ENCODE measurements around the gene CCR7.

Gene CCR7, protein sequence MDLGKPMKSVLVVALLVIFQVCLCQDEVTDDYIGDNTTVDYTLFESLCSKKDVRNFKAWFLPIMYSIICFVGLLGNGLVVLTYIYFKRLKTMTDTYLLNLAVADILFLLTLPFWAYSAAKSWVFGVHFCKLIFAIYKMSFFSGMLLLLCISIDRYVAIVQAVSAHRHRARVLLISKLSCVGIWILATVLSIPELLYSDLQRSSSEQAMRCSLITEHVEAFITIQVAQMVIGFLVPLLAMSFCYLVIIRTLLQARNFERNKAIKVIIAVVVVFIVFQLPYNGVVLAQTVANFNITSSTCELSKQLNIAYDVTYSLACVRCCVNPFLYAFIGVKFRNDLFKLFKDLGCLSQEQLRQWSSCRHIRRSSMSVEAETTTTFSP

DNA sequence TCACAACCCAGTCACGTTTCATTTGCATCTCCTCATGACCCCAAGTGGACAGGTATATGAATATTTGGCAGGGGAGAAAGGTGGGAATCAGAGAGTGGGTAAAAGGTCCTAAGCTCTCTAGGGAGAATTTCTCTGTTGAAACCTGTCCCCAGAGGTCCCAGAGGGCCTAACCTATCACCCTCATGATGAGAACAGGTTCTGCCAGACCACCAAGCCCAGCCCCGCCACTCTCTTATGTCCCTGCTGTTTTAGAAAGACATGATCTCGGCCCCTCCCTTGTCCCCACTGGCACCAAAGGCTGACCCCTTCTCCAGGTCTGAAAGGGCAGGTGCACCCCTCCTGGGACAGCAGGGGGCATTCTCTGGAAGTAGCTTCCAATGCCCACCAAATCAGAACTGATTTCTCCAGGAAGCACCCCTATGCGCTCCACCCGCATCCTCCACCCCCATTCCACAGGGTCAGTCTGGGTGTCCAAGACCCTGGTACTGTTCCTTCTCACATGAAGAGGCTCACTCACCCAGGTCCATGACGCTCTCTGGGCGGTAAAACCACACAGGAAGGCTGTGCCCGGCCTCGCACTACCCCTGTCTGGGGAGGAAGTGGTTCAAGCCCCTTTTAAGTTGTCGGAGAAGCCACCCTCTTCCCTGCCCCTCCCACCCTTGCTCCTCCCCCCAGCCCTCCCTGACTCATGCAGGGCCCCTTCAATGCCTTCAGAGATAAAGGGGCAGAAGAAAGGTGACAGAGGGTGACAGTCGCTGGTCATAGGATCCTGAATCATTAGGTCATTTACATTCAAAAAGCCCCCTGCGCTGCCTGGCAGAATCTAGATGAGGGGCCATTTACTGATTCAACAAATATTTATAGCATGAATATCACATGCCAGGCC is at the start of gene CCR7:
CCR7 (minus strand) TSS at position 590 of the 886 bp plus-strand sequence; CDS start at position 527, 63 bp downstream.
- DNase-seq (ENCODE audit: low read depth): no peak
- TF ChIP-seq, protein P1, sequence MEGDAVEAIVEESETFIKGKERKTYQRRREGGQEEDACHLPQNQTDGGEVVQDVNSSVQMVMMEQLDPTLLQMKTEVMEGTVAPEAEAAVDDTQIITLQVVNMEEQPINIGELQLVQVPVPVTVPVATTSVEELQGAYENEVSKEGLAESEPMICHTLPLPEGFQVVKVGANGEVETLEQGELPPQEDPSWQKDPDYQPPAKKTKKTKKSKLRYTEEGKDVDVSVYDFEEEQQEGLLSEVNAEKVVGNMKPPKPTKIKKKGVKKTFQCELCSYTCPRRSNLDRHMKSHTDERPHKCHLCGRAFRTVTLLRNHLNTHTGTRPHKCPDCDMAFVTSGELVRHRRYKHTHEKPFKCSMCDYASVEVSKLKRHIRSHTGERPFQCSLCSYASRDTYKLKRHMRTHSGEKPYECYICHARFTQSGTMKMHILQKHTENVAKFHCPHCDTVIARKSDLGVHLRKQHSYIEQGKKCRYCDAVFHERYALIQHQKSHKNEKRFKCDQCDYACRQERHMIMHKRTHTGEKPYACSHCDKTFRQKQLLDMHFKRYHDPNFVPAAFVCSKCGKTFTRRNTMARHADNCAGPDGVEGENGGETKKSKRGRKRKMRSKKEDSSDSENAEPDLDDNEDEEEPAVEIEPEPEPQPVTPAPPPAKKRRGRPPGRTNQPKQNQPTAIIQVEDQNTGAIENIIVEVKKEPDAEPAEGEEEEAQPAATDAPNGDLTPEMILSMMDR (conservative IDR thresholded peaks at IDR 0.05; ENCODE audit: control insufficient read depth, insufficient read depth, low read depth, low read length): no peak
- H3K4me3 ChIP-seq (ENCODE audit: control insufficient read depth, low read depth, low read length): no peak within 1 kb of the TSS

DNA sequence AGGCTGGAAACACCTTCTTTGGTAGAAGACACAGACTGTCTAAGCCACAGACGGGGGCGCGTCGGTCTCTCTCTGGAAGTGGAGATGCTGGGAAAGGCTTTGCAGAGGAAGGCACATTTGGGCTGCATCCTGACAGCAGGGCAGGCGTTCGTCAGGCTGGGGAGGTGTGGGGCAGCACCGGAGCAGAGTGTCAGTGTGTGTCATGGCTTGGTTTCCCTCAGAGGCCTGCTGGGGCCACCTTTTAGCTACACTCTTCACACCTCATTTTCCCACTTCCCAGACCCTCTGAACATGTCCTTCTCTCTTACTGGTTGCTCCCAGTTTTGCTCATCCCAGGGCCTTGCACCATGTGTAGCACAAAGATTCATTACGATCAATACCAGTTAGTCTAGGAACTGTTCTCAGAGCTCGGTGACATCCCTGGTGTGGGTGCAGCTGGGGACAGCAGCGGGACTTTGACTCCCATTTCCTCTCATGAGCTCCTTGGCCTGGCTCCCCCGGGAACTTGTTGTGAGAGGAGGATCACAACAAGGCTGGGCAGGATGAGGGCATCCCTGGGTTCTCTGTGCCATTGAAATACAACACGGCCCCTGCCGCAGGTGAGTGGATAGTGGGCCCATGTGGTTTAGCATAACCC is 49.3 kb upstream of the CCR7 start:
- no peak overlapping the region for H3K4me3 ChIP-seq (ENCODE audit: control insufficient read depth, low read depth, low read length)
- TF ChIP-seq, protein P1 (conservative IDR thresholded peaks at IDR 0.05; ENCODE audit: control insufficient read depth, insufficient read depth, low read depth, low read length): no peak
- no peak for DNase-seq (ENCODE audit: low read depth)

DNA sequence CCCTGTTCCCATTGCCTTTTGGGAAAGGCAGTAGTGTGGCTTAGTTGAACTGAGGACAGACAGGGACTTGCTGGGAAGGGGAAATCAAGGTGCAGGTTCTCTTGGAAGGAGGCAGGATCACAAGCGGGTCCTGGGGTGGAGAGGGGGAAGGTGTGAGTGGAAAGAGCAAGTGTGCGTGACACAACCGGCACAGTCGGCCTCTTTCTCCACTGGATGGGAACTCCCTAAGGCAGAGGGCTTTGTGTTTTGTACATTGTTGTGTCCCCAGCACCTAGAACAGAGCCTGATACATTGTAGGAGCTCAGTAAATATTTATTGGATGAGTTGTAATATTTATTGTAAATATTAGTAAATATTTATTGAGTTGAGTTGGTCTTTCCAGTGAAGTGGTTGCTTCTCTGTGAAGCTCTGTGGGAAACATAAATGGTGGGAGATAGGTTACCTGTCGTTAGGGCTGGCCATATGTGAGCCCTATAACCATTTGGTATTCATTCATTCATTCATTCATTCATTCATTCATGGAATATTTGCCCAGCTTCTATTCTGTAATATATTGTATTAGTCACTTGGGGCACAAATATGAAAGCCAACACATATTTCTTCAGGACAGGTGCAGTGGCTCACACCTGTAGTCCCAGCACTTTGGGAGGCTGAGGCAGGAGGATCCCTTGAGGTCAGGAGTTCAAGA is 48.3 kb upstream of the CCR7 start:
- H3K4me3 ChIP-seq (ENCODE audit: control insufficient read depth, low read depth, low read length): no peak overlapping the region
- TF ChIP-seq, protein P1 (conservative IDR thresholded peaks at IDR 0.05; ENCODE audit: control insufficient read depth, insufficient read depth, low read depth, low read length): no peak
- no peak for DNase-seq (ENCODE audit: low read depth)

DNA sequence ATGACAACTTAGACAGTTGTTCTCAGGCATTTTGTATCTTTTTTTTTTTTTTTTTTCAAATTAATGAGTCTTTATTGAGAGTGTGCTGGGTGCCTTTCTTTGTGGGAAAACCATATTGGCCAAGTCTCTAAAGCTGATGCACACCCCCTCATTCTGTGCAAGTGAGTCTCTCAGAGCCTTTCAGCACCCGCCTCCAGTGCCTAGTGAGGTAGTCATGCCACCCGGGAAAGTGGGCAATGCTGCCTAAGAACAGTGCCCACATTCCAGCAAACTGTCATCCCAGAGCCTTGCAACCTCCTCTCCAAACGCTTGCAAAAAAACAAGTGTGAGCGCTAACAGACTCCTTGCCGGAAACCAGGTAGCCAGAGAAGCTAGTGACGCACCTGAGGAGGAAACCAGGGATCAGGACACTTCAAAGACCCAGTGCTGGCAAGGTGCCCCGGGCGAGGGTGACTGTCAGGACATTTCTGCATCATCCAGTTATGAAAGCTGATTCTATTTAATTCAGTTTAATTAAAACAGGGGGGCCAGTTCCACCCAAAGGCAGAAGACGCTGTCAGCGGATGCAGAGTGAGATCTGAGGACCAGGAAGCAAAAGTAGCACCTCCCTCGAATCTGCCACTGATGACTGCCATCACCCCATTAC is 47.5 kb upstream of the CCR7 start:
- no peak overlapping the region for H3K4me3 ChIP-seq (ENCODE audit: control insufficient read depth, low read depth, low read length)
- DNase-seq (ENCODE audit: low read depth): no peak
- TF ChIP-seq, protein P1 (conservative IDR thresholded peaks at IDR 0.05; ENCODE audit: control insufficient read depth, insufficient read depth, low read depth, low read length): no peak

DNA sequence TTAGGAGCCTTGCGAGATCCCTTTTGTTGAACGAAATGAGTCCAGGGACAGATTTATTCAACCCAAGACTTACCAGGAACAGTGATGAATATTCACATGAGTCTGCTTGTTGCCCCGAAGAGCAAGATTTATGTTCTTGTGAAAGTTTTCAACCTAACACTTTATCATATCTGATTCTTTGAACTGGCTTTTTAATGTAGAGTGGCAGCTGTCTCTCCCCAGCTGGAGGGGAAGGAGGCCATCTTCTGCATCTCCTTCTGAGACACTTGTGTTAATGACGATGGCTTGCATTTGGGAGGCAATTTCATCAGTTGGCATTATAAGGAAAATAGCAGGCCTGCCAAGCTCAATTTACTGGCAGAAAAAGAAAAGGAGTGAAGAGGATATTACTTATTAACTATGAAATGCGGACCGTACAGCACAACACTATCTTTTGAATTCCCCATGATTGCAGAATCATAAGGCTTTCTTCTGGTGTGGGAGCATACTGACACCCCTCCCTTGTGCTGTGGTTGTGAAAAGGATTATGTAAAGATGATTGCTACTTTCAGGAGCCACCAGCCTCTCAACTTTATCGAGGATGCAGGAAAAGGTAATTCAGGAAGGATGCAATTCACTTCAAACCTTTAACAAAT is 46.7 kb upstream of the CCR7 start:
- DNase-seq (ENCODE audit: low read depth): no peak
- no peak overlapping the region for H3K4me3 ChIP-seq (ENCODE audit: control insufficient read depth, low read depth, low read length)
- TF ChIP-seq, protein P1 (conservative IDR thresholded peaks at IDR 0.05; ENCODE audit: control insufficient read depth, insufficient read depth, low read depth, low read length): no peak
